HepG2 (cell line): ENCODE results near the gene CKS2. TPM values are rescaled to one million over a fixed set of nuclear protein-coding genes. Genes with fewer than 3 reads are reported as not detected.
A peak's percentile ranks its signal among the peaks of the same experiment; 100 is the strongest.

Source experiments
- ELF4 ChIP-seq: sonication (generic); formaldehyde crosslinking; IDR thresholded peaks from 2 replicates; pipeline ENCODE4 v1.5.0; 2020; ENCODE audit warnings: missing genetic modification reagents, mild to moderate bottlenecking, moderate library complexity, borderline replicate concordance
- ERF ChIP-seq: IDR thresholded peaks from 2 replicates; pipeline ENCODE4 v1.6.1; 2018; ENCODE audit warnings: missing biosample characterization, missing genetic modification reagents
- HNF4G ChIP-seq, 2 experiments: sonication (generic) in 1 of 2; formaldehyde crosslinking in 1 of 2; IDR thresholded peaks; 2 replicates each; pipeline versions ENCODE4 v1.4.0 to v1.6.1; 2011 to 2020; ENCODE audit warnings: borderline replicate concordance in 2 of 2, low read depth in 2 of 2, mild to moderate bottlenecking in 2 of 2, low read length in 1 of 2, missing genetic modification reagents in 1 of 2, moderate library complexity in 1 of 2
- KLF9 ChIP-seq: IDR thresholded peaks from 2 replicates; pipeline ENCODE4 v1.6.1; 2016; ENCODE audit warnings: low read depth
- MAF1 ChIP-seq: sonication (generic); formaldehyde crosslinking; IDR thresholded peaks from 2 replicates; pipeline ENCODE4 v1.5.0; 2020; ENCODE audit warnings: missing genetic modification reagents, borderline replicate concordance
- NFATC3 ChIP-seq: sonication (generic); formaldehyde crosslinking; IDR thresholded peaks from 2 replicates; pipeline ENCODE4 v1.5.1; 2020; ENCODE audit warnings: mild to moderate bottlenecking, missing genetic modification reagents
- NFIB ChIP-seq: sonication (generic); formaldehyde crosslinking; IDR thresholded peaks from 2 replicates; pipeline ENCODE4 v1.9.0; 2021; ENCODE audit warnings: missing genetic modification reagents, mild to moderate bottlenecking, borderline replicate concordance
- PHF8 ChIP-seq: sonication (generic); formaldehyde crosslinking; IDR thresholded peaks from 2 replicates; pipeline ENCODE4 v1.5.0; 2020; ENCODE audit warnings: missing genetic modification reagents
- RAD51 ChIP-seq: fragments of 450-650 bp; IDR thresholded peaks from 2 replicates; pipeline ENCODE4 v1.6.1; 2016; ENCODE audit warnings: borderline replicate concordance
- SMC3 ChIP-seq: IDR thresholded peaks from 2 replicates; pipeline ENCODE4 v1.6.1; 2011; ENCODE audit warnings: low read length, improper control_type of control experiment
- STAT5B ChIP-seq: sonication (generic); formaldehyde crosslinking; IDR thresholded peaks from 2 replicates; pipeline ENCODE4 v1.4.0; 2020; ENCODE audit warnings: missing genetic modification reagents
- TRIM24 ChIP-seq: sonication (generic); formaldehyde crosslinking; IDR thresholded peaks from 2 replicates; pipeline ENCODE4 v1.8.0; 2022; ENCODE audit warnings: mild to moderate bottlenecking, missing genetic modification reagents
- YEATS4 ChIP-seq: sonication (generic); formaldehyde crosslinking; IDR thresholded peaks from 2 replicates; pipeline ENCODE4 v1.4.0; 2020; ENCODE audit warnings: missing genetic modification reagents, borderline replicate concordance
- ZBTB20 ChIP-seq: sonication (generic); formaldehyde crosslinking; IDR thresholded peaks from 2 replicates; pipeline ENCODE4 v1.8.1; 2023; ENCODE audit warnings: missing genetic modification reagents, low read depth, mild to moderate bottlenecking, borderline replicate concordance
- ZBTB3 ChIP-seq: sonication (generic); formaldehyde crosslinking; IDR thresholded peaks from 2 replicates; pipeline ENCODE4 v1.4.0; 2020; ENCODE audit warnings: low read depth, mild to moderate bottlenecking, moderate library complexity, missing genetic modification reagents, borderline replicate concordance
- ZBTB42 ChIP-seq: sonication (generic); formaldehyde crosslinking; IDR thresholded peaks from 2 replicates; pipeline ENCODE4 v1.5.0; 2020; ENCODE audit warnings: mild to moderate bottlenecking, missing genetic modification reagents
- ZMYM2 ChIP-seq: sonication (generic); formaldehyde crosslinking; IDR thresholded peaks from 2 replicates; pipeline ENCODE4 v1.8.0; 2022; ENCODE audit warnings: mild to moderate bottlenecking, missing genetic modification reagents
- ZNF296 ChIP-seq: sonication (generic); formaldehyde crosslinking; conservative IDR thresholded peaks from 2 replicates; pipeline ENCODE4 v1.5.0; 2020; ENCODE audit warnings: mild to moderate bottlenecking, missing genetic modification reagents
- ZNF317 ChIP-seq: sonication (generic); formaldehyde crosslinking; IDR thresholded peaks from 2 replicates; pipeline ENCODE4 v1.5.0; 2020; ENCODE audit warnings: mild to moderate bottlenecking, missing genetic modification reagents
- ZNF468 ChIP-seq: sonication (generic); formaldehyde crosslinking; IDR thresholded peaks from 2 replicates; pipeline ENCODE4 v1.8.0; 2022; ENCODE audit warnings: mild to moderate bottlenecking, moderate library complexity, missing genetic modification reagents
- ZNF569 ChIP-seq: sonication (generic); formaldehyde crosslinking; IDR thresholded peaks from 2 replicates; pipeline ENCODE4 v1.5.0; 2020; ENCODE audit warnings: mild to moderate bottlenecking, missing genetic modification reagents, moderate library complexity, borderline replicate concordance
- ZNF607 ChIP-seq: sonication (generic); formaldehyde crosslinking; IDR thresholded peaks from 2 replicates; pipeline ENCODE4 v1.5.1; 2020; ENCODE audit warnings: missing genetic modification reagents, mild to moderate bottlenecking, borderline replicate concordance
- ZNF792 ChIP-seq: IDR thresholded peaks from 2 replicates; pipeline ENCODE4 v1.6.1; 2016
- ZNF850 ChIP-seq: sonication (generic); formaldehyde crosslinking; conservative IDR thresholded peaks from 2 replicates; pipeline ENCODE4 v1.9.0; 2021; ENCODE audit warnings: mild to moderate bottlenecking, missing genetic modification reagents
- polyA plus RNA-seq, 8 experiments: library from polyadenylated mRNA; depleted of rRNA in 3 of 8; stranded (reverse) in 7 of 8; unstranded in 1 of 8; fragments of >200 nt; fragmentation: Illumina TruSeq in 4 of 8; extraction: Trizol in 4 of 8; gene quantifications; 2 replicates each; pipeline versions ENCODE4 v1.2.1 to v1.2.3, GENCODE V29; 2011 to 2016; ENCODE audit warnings: low read depth in 4 of 8, missing spikeins in 1 of 8, mixed read lengths in 1 of 8; ENCODE audit not compliant: insufficient read depth in 1 of 8
- total RNA-seq, 5 experiments: library from RNA; depleted of rRNA; stranded (reverse); fragments of >200 nt; fragmentation: Illumina TruSeq; extraction: Trizol; gene quantifications; 2 replicates each; pipeline ENCODE4 v1.2.3, GENCODE V29; 2016; ENCODE audit warnings: low read depth in 1 of 5
- TF ChIP-seq, protein P1 (sequence below): sonication (generic); formaldehyde crosslinking; IDR thresholded peaks from 2 replicates; pipeline ENCODE4 v1.4.0; 2020; ENCODE audit warnings: missing genetic modification reagents
- TF ChIP-seq, protein P2 (sequence below): sonication (generic); formaldehyde crosslinking; IDR thresholded peaks from 2 replicates; pipeline ENCODE4 v1.8.0; 2022; ENCODE audit warnings: mild to moderate bottlenecking, missing genetic modification reagents, moderate library complexity
- TF ChIP-seq, protein P3 (sequence below): sonication (generic); formaldehyde crosslinking; IDR thresholded peaks from 2 replicates; pipeline ENCODE4 v1.4.0; 2020; ENCODE audit warnings: missing genetic modification reagents

CKS2 gene
- total and polyA plus RNA-seq, 2 of the 13 experiments (the other 11 are each of a cell fraction or from before 2014, with no cell fraction given), result 251 to 317 TPM

DNA sequence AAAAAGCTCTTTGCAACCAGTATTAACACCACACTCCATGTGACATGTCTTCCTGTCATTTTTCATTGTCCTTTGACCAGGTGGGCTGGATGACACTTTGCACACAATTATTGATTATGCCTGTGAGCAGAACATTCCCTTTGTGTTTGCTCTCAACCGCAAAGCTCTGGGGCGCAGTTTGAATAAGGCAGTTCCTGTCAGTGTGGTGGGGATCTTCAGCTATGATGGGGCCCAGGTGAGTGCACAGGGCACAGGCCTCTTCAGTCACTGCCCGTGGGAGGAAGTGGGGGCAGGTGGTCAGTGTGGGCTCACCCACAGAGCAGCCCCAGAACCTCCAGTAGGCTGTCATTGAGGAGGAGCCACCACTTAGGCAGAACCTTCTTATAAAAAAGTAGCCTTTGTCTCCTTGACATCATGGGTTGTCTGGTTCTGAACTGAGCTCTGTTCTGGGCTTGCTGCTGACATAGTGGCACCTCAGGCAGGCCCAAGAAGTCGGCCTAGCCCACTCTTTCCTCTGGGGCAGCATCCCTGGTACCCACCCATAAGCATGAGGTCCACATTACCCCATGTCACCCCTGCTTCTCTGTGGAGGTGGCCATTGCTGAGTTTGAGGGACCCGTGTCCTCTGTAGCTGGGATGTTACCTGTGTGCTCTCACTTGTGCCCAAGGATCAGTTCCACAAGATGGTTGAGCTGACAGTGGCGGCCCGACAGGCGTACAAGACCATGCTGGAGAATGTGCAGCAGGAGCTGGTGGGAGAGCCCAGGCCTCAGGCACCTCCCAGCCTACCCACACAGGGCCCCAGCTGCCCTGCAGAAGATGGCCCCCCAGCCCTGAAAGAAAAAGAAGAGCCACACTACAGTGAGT is 46.6 kb downstream of the CKS2 start (continued):
- TF ChIP-seq KLF9 (CRISPR knock-in tag), result 0 out of 2 replicates have a peak, but pooled peaks have one; percentile 44
- TF ChIP-seq ZBTB42, result 0 out of 2 replicates have a peak, but pooled peaks have one; percentile 43
- peak; percentile 83 for TF ChIP-seq ERF (CRISPR knock-in tag)
- TF ChIP-seq YEATS4, result no peak; the same call in 1 of the 2 replicates
- TF ChIP-seq TRIM24 (CRISPR knock-in tag), result no peak
- no peak for TF ChIP-seq ZNF607
- no peak for TF ChIP-seq NFIB (CRISPR knock-in tag)
- TF ChIP-seq, protein P1, sequence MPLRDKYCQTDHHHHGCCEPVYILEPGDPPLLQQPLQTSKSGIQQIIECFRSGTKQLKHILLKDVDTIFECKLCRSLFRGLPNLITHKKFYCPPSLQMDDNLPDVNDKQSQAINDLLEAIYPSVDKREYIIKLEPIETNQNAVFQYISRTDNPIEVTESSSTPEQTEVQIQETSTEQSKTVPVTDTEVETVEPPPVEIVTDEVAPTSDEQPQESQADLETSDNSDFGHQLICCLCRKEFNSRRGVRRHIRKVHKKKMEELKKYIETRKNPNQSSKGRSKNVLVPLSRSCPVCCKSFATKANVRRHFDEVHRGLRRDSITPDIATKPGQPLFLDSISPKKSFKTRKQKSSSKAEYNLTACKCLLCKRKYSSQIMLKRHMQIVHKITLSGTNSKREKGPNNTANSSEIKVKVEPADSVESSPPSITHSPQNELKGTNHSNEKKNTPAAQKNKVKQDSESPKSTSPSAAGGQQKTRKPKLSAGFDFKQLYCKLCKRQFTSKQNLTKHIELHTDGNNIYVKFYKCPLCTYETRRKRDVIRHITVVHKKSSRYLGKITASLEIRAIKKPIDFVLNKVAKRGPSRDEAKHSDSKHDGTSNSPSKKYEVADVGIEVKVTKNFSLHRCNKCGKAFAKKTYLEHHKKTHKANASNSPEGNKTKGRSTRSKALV (CRISPR knock-in tag), result no peak
- no peak for TF ChIP-seq ZBTB3 (CRISPR knock-in tag)
- TF ChIP-seq, protein P2, sequence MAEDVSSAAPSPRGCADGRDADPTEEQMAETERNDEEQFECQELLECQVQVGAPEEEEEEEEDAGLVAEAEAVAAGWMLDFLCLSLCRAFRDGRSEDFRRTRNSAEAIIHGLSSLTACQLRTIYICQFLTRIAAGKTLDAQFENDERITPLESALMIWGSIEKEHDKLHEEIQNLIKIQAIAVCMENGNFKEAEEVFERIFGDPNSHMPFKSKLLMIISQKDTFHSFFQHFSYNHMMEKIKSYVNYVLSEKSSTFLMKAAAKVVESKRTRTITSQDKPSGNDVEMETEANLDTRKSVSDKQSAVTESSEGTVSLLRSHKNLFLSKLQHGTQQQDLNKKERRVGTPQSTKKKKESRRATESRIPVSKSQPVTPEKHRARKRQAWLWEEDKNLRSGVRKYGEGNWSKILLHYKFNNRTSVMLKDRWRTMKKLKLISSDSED (CRISPR knock-in tag), result no peak
- TF ChIP-seq NFATC3 (CRISPR knock-in tag), result no peak
- no peak for TF ChIP-seq ZNF569 (CRISPR knock-in tag)
- TF ChIP-seq ZNF850, result no peak
- no peak for TF ChIP-seq RAD51
- TF ChIP-seq ELF4, result no peak
- peak; percentile 86 for TF ChIP-seq ZNF317 (CRISPR knock-in tag)
- TF ChIP-seq ZBTB20 (CRISPR knock-in tag), result 0 out of 2 replicates have a peak, but pooled peaks have one; percentile 52
- TF ChIP-seq PHF8 (CRISPR knock-in tag), result peak; percentile 44
- TF ChIP-seq MAF1 (CRISPR knock-in tag), result no peak
- TF ChIP-seq HNF4G (IDR thresholded peaks at IDR 0.05; ENCODE audit: borderline replicate concordance, low read depth, low read length), result peak; percentile 87
- peak; percentile 74; the same call in 1 of the 2 replicates for TF ChIP-seq HNF4G (CRISPR knock-in tag; IDR thresholded peaks at IDR 0.05; ENCODE audit: borderline replicate concordance, low read depth)
- no peak for TF ChIP-seq SMC3
- TF ChIP-seq ZNF468 (CRISPR knock-in tag), result no peak
- no peak for TF ChIP-seq STAT5B (CRISPR knock-in tag)
- no peak for TF ChIP-seq ZMYM2
- TF ChIP-seq ZNF792 (CRISPR knock-in tag), result 0 out of 2 replicates have a peak, but pooled peaks have one; percentile 64
- TF ChIP-seq, protein P3, sequence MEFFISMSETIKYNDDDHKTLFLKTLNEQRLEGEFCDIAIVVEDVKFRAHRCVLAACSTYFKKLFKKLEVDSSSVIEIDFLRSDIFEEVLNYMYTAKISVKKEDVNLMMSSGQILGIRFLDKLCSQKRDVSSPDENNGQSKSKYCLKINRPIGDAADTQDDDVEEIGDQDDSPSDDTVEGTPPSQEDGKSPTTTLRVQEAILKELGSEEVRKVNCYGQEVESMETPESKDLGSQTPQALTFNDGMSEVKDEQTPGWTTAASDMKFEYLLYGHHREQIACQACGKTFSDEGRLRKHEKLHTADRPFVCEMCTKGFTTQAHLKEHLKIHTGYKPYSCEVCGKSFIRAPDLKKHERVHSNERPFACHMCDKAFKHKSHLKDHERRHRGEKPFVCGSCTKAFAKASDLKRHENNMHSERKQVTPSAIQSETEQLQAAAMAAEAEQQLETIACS (CRISPR knock-in tag), result no peak
- no peak for TF ChIP-seq ZNF296 (CRISPR knock-in tag)
